DOHH2 (cell line): ENCODE data around the gene GNA14.
"Not testable (repeated sequence)": the region's sequence is repeated elsewhere in the genome, so short reads cannot be mapped to it uniquely, and the experiment has no call there.

ENCODE experiments used
- H3F3A ChIP-seq: fragments of 200-600 bp; sonication (generic), shearing (Covaris generic); 2 replicates; pipeline ENCODE4 v1.6.0; 2016; ENCODE audit warnings: antibody characterized with exemption, mild to moderate bottlenecking; ENCODE audit not compliant: control insufficient read depth, insufficient read depth
- H3K27ac ChIP-seq: fragments of 200-600 bp; sonication (generic); 2 replicates; pipeline ENCODE4 v1.5.1; 2014; ENCODE audit warnings: low read depth, mild to moderate bottlenecking, low read length, moderate library complexity
- H3K27me3 ChIP-seq: fragments of 200-600 bp; sonication (generic); 2 replicates; pipeline ENCODE4 v1.6.1; 2014; ENCODE audit warnings: mild to moderate bottlenecking, low read length, mixed read lengths; ENCODE audit not compliant: control insufficient read depth
- H3K36me3 ChIP-seq: fragments of 200-600 bp; sonication (generic); 2 replicates; pipeline ENCODE4 v1.6.1; 2014; ENCODE audit warnings: mild to moderate bottlenecking, low read length, moderate library complexity, mixed read lengths; ENCODE audit not compliant: control insufficient read depth
- H3K4me1 ChIP-seq: fragments of 200-600 bp; sonication (generic); 2 replicates; pipeline ENCODE4 v1.6.1; 2014; ENCODE audit warnings: mild to moderate bottlenecking, low read length, mixed read lengths; ENCODE audit not compliant: control insufficient read depth
- H3K4me2 ChIP-seq: fragments of 200-600 bp; sonication (generic); 2 replicates; pipeline ENCODE4 v1.6.0; 2014; ENCODE audit warnings: mild to moderate bottlenecking, low read length, moderate library complexity
- H3K4me3 ChIP-seq: fragments of 200-600 bp; sonication (generic); 2 replicates; pipeline ENCODE4 v1.5.1; 2014; ENCODE audit warnings: mild to moderate bottlenecking, low read length, mixed read lengths
- H3K79me2 ChIP-seq: fragments of 200-600 bp; sonication (generic); 2 replicates; pipeline ENCODE4 v1.6.1; 2014; ENCODE audit warnings: mild to moderate bottlenecking, low read length, mixed read lengths; ENCODE audit not compliant: control insufficient read depth
- H3K9me2 ChIP-seq: fragments of 200-600 bp; sonication (generic); replicated peaks from 2 replicates; pipeline ENCODE4 v1.6.1; 2014; ENCODE audit warnings: mild to moderate bottlenecking, low read length, mixed read lengths; ENCODE audit not compliant: control insufficient read depth
- H3K9me3 ChIP-seq: fragments of 200-600 bp; sonication (generic); 2 replicates; pipeline ENCODE4 v1.6.1; 2014; ENCODE audit warnings: antibody characterized with exemption, low read length, mixed read lengths; ENCODE audit not compliant: control insufficient read depth, insufficient read depth
- H4K20me1 ChIP-seq: fragments of 200-600 bp; sonication (generic); 2 replicates; pipeline ENCODE4 v1.6.0; 2014; ENCODE audit warnings: low read depth, mild to moderate bottlenecking, antibody characterized with exemption, low read length, moderate library complexity; ENCODE audit not compliant: control insufficient read depth, insufficient read depth
- EZH2phosphoT487 ChIP-seq: fragments of 200-600 bp; sonication (generic); IDR thresholded peaks from 2 replicates; pipeline ENCODE4 v1.6.1; 2017; ENCODE audit warnings: borderline replicate concordance, mild to moderate bottlenecking, antibody characterized with exemption, low read length, moderate library complexity, mixed read lengths
- TF ChIP-seq, protein P1 (sequence below): fragments of 200-600 bp; sonication (generic); IDR thresholded peaks from one replicate; pipeline ENCODE4 v1.5.1; 2014; ENCODE audit warnings: antibody characterized with exemption, mild to moderate bottlenecking, low read depth, low read length; ENCODE audit not compliant: poor library complexity, severe bottlenecking

Gene GNA14

DNA sequence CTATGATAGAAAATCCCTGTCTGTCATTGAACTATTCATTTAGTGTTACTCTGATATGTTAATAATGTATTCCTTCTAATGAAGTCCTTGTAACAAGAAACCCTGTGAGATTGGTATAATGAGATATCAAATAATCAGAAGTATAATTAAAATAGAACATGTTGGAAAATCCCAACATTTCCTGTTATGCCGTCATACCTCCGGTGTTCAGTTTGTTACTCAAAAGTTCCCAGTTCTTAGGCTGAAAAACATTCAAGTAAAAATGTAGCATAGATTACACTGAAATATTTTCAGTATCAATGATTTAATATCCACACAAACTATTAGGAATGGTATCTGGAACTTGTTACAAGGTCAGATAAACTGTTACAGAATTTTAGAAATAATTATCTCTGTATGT is 227.5 kb downstream of the GNA14 start:
- H3K4me1 ChIP-seq: no peaks in the 10 kb centered on the region
- no peaks in the 10 kb centered on the region for H3K9me3 ChIP-seq
- no peak overlapping the region for H3K27ac ChIP-seq
- no peaks in the 10 kb centered on the region for H3K36me3 ChIP-seq
- no peaks in the 10 kb centered on the region for H3K9me2 ChIP-seq
- H4K20me1 ChIP-seq: no peaks in the 10 kb centered on the region
- H3K79me2 ChIP-seq: no peaks in the 10 kb centered on the region
- H3F3A ChIP-seq: no peaks in the 10 kb centered on the region
- TF ChIP-seq, protein P1, sequence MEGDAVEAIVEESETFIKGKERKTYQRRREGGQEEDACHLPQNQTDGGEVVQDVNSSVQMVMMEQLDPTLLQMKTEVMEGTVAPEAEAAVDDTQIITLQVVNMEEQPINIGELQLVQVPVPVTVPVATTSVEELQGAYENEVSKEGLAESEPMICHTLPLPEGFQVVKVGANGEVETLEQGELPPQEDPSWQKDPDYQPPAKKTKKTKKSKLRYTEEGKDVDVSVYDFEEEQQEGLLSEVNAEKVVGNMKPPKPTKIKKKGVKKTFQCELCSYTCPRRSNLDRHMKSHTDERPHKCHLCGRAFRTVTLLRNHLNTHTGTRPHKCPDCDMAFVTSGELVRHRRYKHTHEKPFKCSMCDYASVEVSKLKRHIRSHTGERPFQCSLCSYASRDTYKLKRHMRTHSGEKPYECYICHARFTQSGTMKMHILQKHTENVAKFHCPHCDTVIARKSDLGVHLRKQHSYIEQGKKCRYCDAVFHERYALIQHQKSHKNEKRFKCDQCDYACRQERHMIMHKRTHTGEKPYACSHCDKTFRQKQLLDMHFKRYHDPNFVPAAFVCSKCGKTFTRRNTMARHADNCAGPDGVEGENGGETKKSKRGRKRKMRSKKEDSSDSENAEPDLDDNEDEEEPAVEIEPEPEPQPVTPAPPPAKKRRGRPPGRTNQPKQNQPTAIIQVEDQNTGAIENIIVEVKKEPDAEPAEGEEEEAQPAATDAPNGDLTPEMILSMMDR: no peak
- TF ChIP-seq EZH2phosphoT487: no peak
- no peak overlapping the region for H3K4me2 ChIP-seq
- no peak overlapping the region for H3K4me3 ChIP-seq
- no peaks in the 10 kb centered on the region for H3K27me3 ChIP-seq

DNA sequence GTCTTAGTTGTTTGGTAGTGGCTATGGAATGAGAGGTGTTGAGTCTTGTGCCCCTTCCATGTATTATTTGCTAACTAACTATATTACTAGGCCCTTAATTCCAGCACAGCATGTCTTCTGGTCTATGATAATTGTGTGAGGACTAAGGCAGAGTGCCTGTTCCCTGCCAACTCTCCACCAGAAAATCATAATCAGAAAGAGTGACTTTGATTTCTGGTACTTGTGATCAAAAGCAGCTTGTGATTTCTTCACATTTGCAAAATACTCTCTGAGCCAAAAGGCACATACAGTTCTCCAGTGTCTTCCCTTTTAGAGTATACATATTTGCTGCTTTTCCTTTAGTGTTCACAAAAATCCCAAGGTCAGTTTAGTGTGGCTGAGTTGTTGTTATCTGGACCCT is 229.9 kb downstream of the GNA14 start:
- Histone ChIP-seq H3K36me3 (no peaks in the 10 kb centered on the region), H4K20me1 (no peaks in the 10 kb centered on the region), H3K27ac (no peak overlapping the region), H3K4me1 (no peaks in the 10 kb centered on the region), H3K79me2 (no peaks in the 10 kb centered on the region), H3K27me3 (no peaks in the 10 kb centered on the region), H3F3A (no peaks in the 10 kb centered on the region), H3K9me3 (no peaks in the 10 kb centered on the region), H3K9me2 (no peaks in the 10 kb centered on the region), H3K4me2 (no peak overlapping the region), H3K4me3 (no peak overlapping the region)
- TF ChIP-seq, protein P1: no peak
- no peak for TF ChIP-seq EZH2phosphoT487

DNA sequence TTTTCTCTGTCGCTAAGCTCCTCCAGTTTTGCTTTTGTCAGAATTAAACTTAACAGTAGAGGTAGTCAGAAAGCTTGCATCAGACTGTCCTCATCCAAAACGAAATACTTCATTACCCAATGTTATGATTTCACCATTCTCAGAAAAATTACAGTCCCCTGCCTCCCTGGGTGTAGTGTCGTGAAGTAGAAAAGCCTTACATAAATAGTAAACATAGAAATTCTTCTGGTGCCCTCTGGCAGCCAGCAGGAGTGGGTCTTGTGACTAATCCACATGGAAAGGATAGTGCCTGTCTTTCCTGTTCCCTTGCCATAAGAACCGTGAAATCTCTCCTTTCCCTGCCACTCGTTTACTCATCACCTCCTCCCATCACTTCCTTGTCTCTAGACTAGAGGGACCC is 230.6 kb downstream of the GNA14 start:
- H3K27ac ChIP-seq: no peak overlapping the region
- no peaks in the 10 kb centered on the region for H3K27me3 ChIP-seq
- H3K4me2 ChIP-seq: no peak overlapping the region
- H3K9me2 ChIP-seq: no peaks in the 10 kb centered on the region
- H3K79me2 ChIP-seq: no peaks in the 10 kb centered on the region
- H3K9me3 ChIP-seq: no peaks in the 10 kb centered on the region
- TF ChIP-seq, protein P1: no peak
- TF ChIP-seq EZH2phosphoT487: no peak
- no peaks in the 10 kb centered on the region for H3K4me1 ChIP-seq
- no peak overlapping the region for H3K4me3 ChIP-seq
- H3K36me3 ChIP-seq: no peaks in the 10 kb centered on the region
- no peaks in the 10 kb centered on the region for H3F3A ChIP-seq
- no peaks in the 10 kb centered on the region for H4K20me1 ChIP-seq

DNA sequence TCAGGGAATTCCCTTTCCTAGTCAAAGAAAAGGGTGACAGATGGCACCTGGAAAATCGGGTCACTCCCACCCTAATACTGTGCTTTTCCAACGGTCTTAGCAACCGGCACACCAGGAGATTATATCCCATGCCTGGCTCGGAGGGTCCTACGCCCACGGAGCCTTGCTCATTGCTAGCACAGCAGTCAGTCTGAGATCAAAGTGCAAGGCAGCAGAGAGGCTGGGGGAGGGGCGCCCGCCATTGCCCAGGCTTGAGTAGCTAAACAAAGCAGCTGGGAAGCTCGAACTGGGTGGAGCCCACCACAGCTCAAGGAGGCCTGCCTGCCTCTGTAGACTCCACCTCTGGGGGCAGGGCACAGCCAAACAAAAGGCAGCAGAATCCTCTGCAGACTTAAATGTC is 239.6 kb downstream of the GNA14 start:
- not testable (repeated sequence) for H3K4me3 ChIP-seq, H3K4me2 ChIP-seq, H3K4me1 ChIP-seq, H3K9me2 ChIP-seq, H3K27ac ChIP-seq, H3K9me3 ChIP-seq, H3F3A ChIP-seq, H3K27me3 ChIP-seq, H4K20me1 ChIP-seq, H3K79me2 ChIP-seq
- H3K36me3 ChIP-seq: peaks cover 12% of the 10 kb centered on the region
